SK-N-SH (cell line): ENCODE measurements around the gene SRMS.

Source experiments
- EP300 ChIP-seq, 2 experiments: IDR thresholded peaks; 2 replicates each; pipeline versions ENCODE4 v1.4.0 to v1.6.1; 2012; ENCODE audit warnings: borderline replicate concordance in 1 of 2, low read depth in 1 of 2, low read length in 1 of 2
- RFX5 ChIP-seq: IDR thresholded peaks from 2 replicates; pipeline ENCODE4 v1.6.1; 2012; ENCODE audit warnings: mild to moderate bottlenecking, improper control_type of control experiment, low read length
- YY1 ChIP-seq: IDR thresholded peaks from 2 replicates; pipeline ENCODE4 v1.4.0; 2012; ENCODE audit warnings: low read depth, mild to moderate bottlenecking

DNA sequence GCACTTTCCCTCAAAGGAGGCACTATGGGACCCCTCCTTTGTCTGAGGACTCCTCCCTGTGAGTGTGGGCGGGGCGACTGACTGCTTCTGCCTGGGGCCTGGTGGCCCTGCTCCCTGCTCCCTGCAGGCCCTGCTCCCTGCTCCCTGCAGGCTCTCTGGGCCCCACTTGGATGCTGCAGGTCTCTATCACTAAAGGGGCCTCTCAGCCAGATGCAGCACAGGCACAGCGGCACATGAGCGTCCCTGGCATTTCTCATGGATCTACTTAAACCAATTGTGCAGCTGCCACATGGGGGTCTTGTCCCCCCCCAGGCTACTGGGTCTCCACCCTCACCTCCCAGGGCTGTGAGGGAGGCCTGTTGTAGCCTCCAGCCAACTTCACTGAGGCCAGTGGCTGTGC, 56.5 kb downstream of the SRMS start:
- TF ChIP-seq EP300 (IDR thresholded peaks at IDR 0.05; ENCODE audit: borderline replicate concordance in 1 of 2, low read depth in 1 of 2, low read length in 1 of 2), result no peak
- TF ChIP-seq RFX5, result no peak
- TF ChIP-seq YY1, result no peak
